Spinal cord (tissue), 10 donors: ENCODE measurements around the gene HOXB6. TPM values are rescaled to one million over a fixed set of nuclear protein-coding genes. Genes with fewer than 3 reads are reported as not detected.

Source experiments
- DNase-seq, 6 donors: peaks; one replicate each; pipeline versions ENCODE4 v3.0.0 to v3.0.0-alpha.2; 2013 to 2015; ENCODE audit warnings: low spot score in 6 of 6, low read depth in 4 of 6
- H3K27ac ChIP-seq: one replicate; pipeline ENCODE4 v1.5.1; 2013; ENCODE audit warnings: low read depth, low read length, control low read depth
- H3K27me3 ChIP-seq: one replicate; pipeline ENCODE4 v1.6.1; 2013; ENCODE audit warnings: low read length; ENCODE audit not compliant: control insufficient read depth, insufficient read depth
- H3K36me3 ChIP-seq: one replicate; pipeline ENCODE4 v1.6.1; 2013; ENCODE audit warnings: low read length; ENCODE audit not compliant: control insufficient read depth, insufficient read depth
- H3K4me1 ChIP-seq: one replicate; pipeline ENCODE4 v1.6.1; 2013; ENCODE audit warnings: low read length; ENCODE audit not compliant: control insufficient read depth, insufficient read depth
- H3K4me3 ChIP-seq: one replicate; pipeline ENCODE4 v1.5.1; 2013; ENCODE audit warnings: low read depth, low read length, control low read depth
- H3K9me3 ChIP-seq: one replicate; pipeline ENCODE4 v1.6.1; 2013; ENCODE audit warnings: low read length; ENCODE audit not compliant: control insufficient read depth, insufficient read depth
- WGBS: methylation state at CpG from one replicate; pipeline ENCODE4 v1.1.5; 2013; ENCODE audit warnings: missing lambda C conversion rate; ENCODE audit not compliant: insufficient coverage; 5-methylcytosine and 5-hydroxymethylcytosine counted together
- polyA plus RNA-seq, 2 donors: library from polyadenylated mRNA; unstranded; fragments of 120-200 nt; gene quantifications; one replicate each; pipeline ENCODE4 v1.2.1, GENCODE V29; 2013; ENCODE audit not compliant: insufficient read length in 2 of 2
- total RNA-seq, 2 donors: library from RNA; depleted of rRNA in 1 of 2; stranded (reverse); fragments of 120-200 nt in 1 of 2; fragments of >200 nt in 1 of 2; gene quantifications; one replicate each; pipeline versions ENCODE4 v1.2.3 to v1.2.4, GENCODE V29; 2013 to 2014
- donor health status: healthy.

HOXB6 gene
- total and polyA plus RNA-seq, 4 donors, result 20.2 to 142 (median 86.5) TPM

DNA sequence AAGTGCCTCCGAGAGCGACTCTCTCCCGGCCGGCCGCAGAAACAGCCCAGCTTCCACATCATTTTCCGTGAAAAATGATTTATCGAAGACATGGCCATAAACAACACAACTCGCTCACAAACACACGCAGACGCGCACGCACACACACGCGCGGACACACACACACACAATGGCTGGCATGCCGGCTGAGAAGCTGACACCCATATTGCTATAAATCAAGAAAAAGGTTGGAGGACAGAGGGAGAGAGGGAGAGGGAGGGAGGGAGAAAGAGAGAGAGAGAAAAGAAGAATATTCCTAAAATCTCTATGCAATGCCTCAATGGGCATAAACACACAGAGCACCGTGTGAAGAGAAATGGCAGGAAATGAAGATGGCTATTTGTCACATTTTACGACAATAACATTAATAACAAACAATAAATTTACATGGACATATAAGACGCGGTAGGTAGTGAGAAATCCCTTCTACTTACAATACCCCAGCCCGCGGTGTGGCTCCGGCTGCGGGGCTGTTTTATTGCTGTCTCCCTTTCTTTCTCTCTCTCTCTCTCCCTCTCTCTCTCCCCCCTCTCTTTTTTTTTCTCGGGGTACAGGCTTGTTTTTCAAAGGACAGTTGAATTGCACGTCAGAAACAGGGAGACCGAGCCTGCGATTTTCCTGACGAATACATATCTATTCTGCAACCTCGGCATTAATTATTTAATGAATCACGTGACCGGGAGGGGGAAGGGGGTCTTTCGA, 36.1 kb downstream of the HOXB6 start:
- Histone ChIP-seq H3K27me3 (no peaks in the 10 kb centered on the region), H3K4me1 (peaks cover 83% of the 10 kb centered on the region), H3K4me3 (peak overlapping the region; percentile 46), H3K27ac (peak overlapping the region; percentile 99), H3K36me3 (peaks cover 30% of the 10 kb centered on the region), H3K9me3 (no peaks in the 10 kb centered on the region)
- DNase-seq, result peak in 2 of 6 donors; percentile 44 to 95
- WGBS, result 2% methylated on average over 10 of the region's 33 CpGs

DNA sequence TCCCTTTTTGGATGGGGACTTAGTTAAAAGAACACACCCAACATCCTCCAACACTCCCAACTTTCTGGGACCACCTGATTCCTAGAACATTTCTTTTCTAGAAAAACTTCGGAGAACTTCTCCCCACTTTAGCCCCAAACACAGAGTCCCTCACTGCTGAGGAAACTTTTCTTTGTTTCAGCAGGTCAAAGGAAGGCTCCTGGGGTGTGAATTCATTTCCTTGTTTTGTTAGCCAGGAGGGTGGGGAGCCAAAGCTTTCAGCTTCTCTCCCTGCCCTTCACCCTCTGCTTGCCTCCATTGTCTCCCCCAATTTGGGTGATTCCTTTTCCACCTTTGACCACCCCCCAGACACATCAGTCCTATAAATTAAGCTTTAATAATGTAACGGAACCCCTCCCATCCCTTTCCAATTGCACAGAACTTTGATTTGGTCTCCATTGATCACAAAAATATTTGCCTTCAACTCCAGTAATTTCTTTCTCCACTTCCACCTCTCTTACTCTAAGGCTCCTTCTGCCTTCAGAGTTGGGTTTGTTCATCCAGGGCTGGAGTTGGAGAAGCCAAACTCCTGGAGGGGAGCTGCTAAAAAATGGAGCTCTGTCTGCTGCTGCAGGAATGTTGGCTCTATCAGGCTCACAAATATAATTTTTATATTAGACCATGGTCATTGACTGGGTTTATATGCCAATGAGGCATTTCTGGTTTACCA, 37.0 kb downstream of the HOXB6 start:
- peaks cover 33% of the 10 kb centered on the region for H3K36me3 ChIP-seq
- H3K4me1 ChIP-seq, result peaks cover 83% of the 10 kb centered on the region
- no peak for DNase-seq
- H3K27me3 ChIP-seq, result no peaks in the 10 kb centered on the region
- 0% methylated on average over 1 of the region's 2 CpGs for WGBS
- no peaks in the 10 kb centered on the region for H3K9me3 ChIP-seq
- H3K27ac ChIP-seq, result peak overlapping the region; percentile 99
- peak overlapping the region; percentile 46 for H3K4me3 ChIP-seq

DNA sequence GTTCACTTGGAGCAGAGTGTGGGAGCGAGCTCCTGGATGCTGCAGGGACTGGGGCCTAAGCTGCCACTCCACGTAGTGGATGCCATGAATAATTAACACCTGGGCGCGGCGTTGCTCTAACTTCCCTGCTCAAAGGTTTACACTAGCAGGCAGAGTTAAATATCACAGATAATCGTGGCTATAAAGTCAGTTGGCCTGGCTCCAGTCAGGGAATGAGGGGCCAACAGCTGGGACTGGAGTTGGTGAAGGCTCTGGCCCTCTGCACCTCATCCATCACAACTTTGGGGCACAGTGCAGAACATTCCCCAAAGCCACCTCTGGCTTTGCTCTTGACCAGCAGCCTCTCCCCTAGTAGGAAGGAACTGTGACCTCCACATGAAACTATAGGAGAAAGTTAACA, 37.6 kb downstream of the HOXB6 start:
- no peaks in the 10 kb centered on the region for H3K27me3 ChIP-seq
- peak overlapping the region; percentile 20 for H3K4me3 ChIP-seq
- no peaks in the 10 kb centered on the region for H3K9me3 ChIP-seq
- 21% methylated on average over 6 of the region's 6 CpGs for WGBS
- DNase-seq, result no peak
- H3K36me3 ChIP-seq, result peaks cover 28% of the 10 kb centered on the region
- H3K27ac ChIP-seq, result peak overlapping the region; percentile 99
- peaks cover 83% of the 10 kb centered on the region for H3K4me1 ChIP-seq

DNA sequence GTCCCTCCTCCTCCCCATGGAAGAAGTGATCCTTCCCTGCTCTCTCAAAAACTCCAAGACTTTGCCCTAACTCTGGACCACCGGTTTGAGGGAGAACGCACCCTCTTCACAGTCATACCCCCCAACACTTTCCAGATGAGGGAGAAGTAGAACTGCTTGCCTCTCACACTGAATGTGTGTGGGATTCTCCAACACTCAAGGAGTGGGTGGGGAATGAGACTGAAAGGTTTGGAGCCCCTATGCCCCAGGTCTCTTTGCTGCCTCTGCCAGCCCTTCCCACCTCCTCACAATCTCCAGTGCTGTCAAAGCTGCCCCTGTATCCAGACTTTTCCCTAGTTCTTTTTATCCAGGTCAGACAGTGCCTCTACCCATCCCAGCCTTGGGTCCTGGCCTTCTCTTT, 38.1 kb downstream of the HOXB6 start:
- Histone ChIP-seq H3K9me3 (no peaks in the 10 kb centered on the region), H3K4me1 (peaks cover 85% of the 10 kb centered on the region), H3K27me3 (no peaks in the 10 kb centered on the region), H3K4me3 (peak overlapping the region; percentile 20), H3K27ac (peak overlapping the region; percentile 99), H3K36me3 (peaks cover 27% of the 10 kb centered on the region)
- DNase-seq, result no peak
- no CpG with 5 or more reads among the region's 2 CpGs for WGBS

DNA sequence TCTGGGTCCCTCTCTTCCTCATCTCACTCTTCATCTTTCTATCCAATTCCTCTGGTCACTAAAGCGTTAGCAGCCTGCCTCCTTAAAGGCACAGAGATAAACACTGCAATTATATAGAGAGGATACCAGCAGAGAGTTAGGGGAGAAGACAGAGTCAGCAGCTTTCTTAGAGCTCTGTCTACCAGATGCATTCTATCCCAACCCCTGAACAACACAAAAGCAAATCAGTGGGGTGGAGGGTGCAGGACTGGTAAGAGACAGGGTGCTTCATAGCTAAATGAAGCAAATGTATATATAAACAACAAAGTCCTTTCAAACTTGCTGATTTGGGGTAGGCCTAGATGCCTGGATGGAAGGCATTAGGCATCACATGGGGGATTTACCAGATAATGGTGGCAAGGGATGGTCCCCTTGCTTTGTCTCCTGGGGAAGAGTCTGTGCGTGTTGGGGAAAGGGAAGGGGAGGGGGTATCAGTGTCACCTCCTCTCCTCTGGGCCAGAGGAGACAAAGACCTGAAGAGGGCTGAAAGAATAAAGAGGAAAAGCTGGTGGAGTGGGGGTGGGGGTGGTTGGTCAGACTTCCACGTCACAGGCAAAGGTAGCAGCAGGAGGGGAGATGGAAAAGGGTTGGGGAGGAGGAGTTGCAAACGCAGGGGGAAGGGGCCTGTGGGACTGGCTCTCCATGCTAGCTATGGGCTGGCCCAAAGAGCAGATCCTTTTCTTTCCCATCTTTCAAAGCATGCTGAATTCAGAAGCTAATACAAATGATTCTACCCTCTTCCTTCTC, 38.7 kb downstream of the HOXB6 start:
- H3K36me3 ChIP-seq, result peaks cover 25% of the 10 kb centered on the region
- peak in 1 of 6 donors; percentile 86 for DNase-seq
- no peaks in the 10 kb centered on the region for H3K9me3 ChIP-seq
- WGBS, result 16% methylated on average over 2 of the region's 4 CpGs
- peak overlapping the region; percentile 20 for H3K4me3 ChIP-seq
- peak overlapping the region; percentile 99 for H3K27ac ChIP-seq
- H3K4me1 ChIP-seq, result peaks cover 85% of the 10 kb centered on the region
- H3K27me3 ChIP-seq, result no peaks in the 10 kb centered on the region

DNA sequence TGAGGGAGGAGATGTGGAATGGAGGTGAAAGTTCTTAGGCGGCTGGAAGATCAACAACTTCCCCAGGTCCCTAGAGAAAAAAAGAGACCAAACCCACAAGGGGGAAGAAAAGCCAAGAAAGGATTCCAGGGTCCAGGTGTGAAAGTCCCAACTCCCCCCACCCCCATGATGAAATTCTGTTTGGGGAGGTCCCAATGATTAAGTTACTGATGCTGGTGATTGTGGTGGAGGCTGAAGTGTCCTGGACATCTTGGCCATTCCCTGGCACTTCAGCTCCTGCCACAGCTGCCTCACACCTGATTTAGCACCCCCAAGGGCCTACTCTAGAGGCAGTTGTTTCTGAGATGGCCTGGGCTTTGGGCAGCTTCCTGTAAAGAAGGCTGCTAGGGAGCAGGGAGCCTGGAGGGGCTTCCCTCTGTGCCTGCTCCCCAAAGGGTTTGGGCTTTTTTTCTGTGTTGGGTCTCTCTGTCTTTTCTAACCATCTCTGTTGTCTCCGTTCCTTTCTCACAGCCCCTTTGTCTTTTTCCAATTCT, 39.7 kb downstream of the HOXB6 start:
- Histone ChIP-seq H3K9me3 (no peaks in the 10 kb centered on the region), H3K4me1 (peaks cover 85% of the 10 kb centered on the region), H3K4me3 (peak overlapping the region; percentile 48), H3K27ac (peak overlapping the region; percentile 99), H3K36me3 (peaks cover 26% of the 10 kb centered on the region), H3K27me3 (no peaks in the 10 kb centered on the region)
- DNase-seq, result no peak
- WGBS, result no CpG with 5 or more reads among the region's 2 CpGs

DNA sequence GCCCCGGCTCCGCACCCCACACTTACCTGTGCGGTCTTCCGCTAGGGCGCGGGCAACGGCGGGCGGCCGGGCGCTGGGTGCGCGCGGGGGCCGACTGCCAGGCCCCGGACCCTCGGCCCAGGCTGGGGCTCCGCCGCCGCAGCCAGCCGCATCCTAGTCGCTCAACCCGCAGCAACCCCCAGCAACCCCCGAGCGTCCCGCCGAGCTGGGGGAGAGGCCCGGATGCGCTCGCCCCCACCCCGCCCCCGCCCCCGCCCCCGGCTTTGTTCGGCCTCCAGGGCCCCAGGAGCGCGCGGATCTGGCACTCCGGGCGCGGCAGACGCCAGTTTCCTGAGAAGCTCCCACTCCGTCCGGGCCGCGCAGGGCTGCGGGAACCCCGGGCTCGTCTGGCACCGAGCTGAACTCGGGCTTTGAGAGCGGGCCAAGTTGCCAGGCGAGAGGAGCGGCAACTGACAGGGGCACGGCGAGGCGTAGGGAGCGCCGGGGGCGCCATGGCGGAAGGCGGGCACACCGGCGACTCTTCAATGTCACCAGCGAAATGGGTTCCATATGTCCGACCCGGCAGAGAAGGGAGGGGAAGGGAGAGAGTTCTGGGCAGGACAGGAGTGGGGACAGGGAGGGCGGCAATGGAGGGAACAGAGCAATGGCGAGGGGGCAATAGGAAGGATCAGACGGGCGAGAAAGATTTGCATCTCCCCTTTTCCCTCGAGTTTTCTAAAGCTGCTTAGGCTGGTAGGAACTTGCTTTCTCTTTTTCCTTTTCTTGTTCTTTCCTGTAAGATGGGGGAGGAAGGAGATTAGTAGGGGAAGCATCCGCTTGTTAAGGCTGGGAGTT, 40.4 kb downstream of the HOXB6 start:
- peak overlapping the region; percentile 99 for H3K27ac ChIP-seq
- H3K4me3 ChIP-seq, result peak overlapping the region; percentile 48
- H3K4me1 ChIP-seq, result peaks cover 91% of the 10 kb centered on the region
- no peaks in the 10 kb centered on the region for H3K9me3 ChIP-seq
- peak in 1 of 6 donors; percentile 66 for DNase-seq
- peaks cover 32% of the 10 kb centered on the region for H3K36me3 ChIP-seq
- 4% methylated on average over 69 of the region's 73 CpGs for WGBS
- no peaks in the 10 kb centered on the region for H3K27me3 ChIP-seq

DNA sequence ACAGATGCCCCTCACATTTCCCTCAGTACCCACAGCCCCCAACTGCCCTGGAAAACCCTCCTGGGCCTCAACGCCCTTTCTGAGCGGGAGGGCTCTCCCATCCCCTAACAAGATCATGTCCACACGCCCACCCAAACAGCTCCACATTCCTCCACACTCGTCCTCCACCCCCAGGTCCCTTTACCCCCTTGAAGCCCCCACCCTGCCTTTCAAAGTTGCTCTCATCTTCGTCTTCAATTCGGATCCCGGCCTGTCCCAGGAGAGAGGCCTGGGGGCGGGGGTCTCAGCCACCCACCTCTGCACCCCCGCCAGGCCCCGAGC, 41.0 kb downstream of the HOXB6 start:
- Histone ChIP-seq H3K27ac (peak overlapping the region; percentile 99), H3K27me3 (no peaks in the 10 kb centered on the region), H3K4me1 (peaks cover 93% of the 10 kb centered on the region), H3K4me3 (peak overlapping the region; percentile 30), H3K36me3 (peaks cover 32% of the 10 kb centered on the region), H3K9me3 (no peaks in the 10 kb centered on the region)
- no peak for DNase-seq
- WGBS, result 2% methylated on average over 10 of the region's 10 CpGs

DNA sequence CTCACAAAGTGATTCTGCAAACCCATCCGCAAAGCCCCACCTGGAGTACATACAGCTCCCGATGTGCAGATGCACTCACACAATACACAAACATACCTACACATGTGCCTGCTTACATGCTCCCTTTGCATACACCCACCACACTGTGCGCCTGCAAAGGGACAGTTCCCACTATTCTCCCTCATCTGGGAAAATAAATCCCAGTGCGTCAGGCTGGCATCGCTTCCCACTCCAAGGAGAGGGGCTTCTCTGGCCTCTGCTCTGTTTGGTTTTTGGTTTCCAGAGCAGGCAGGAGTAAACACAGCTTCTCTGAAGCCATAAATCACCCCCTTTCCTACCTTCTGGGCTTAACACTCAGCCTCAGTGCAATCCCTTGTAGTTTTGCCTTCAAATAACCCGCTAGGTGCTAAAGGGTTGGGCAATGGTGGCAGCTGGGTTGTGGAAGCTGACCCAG, 41.4 kb downstream of the HOXB6 start:
- peak in 2 of 6 donors; percentile 62 to 88 for DNase-seq
- peaks cover 93% of the 10 kb centered on the region for H3K4me1 ChIP-seq
- H3K27ac ChIP-seq, result peak overlapping the region; percentile 99
- H3K9me3 ChIP-seq, result no peaks in the 10 kb centered on the region
- 10% methylated on average over 5 of the region's 6 CpGs for WGBS
- H3K36me3 ChIP-seq, result peaks cover 36% of the 10 kb centered on the region
- H3K4me3 ChIP-seq, result peak overlapping the region; percentile 30
- no peaks in the 10 kb centered on the region for H3K27me3 ChIP-seq
